GDM1 (cell line): ENCODE measurements around the gene PVALEF.
A peak's percentile ranks its signal among the peaks of the same experiment; 100 is the strongest.

Experiments
- DNase-seq: peaks from one replicate; lab custom pipeline; 2025; lab: John Stamatoyannopoulos, UW

The PVALEF gene

DNA sequence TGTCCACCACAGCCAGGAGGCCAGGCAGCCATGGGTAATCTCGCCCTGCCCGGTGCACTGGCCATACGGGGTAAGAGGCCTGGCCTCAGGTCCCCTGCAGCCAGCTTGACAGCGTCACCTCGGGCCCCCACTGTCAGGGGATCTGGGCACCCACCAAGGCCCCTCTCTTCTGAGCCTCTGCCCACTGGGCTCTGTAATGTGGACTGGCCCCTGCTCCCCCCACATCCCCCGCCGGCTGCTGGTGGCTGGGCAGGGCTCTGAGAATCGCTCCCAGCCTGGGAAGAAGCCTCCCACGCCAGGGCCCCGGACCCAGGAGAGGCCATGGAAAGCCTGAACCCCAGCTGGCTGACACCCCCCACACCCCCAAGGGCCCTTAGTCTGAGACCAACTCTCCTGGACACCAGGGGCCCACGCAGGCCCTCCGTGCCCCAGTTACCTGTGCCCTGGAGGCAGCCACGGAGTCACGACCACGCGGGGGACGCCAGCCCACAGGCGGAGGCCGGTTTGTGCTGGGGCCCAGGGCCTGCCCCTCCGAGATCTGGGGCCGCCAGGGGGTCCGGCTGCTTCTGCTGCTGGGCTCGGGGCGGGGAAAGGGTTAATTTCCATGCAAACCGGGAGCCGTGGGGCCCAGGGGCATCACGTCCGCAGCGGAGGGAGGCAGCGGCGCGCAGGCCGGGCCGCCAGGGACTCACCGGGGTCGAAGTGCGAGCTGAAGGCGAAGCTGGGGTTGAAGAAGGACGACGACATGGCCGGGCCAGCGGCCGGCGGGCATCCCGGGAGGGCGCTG is at the start of gene PVALEF:
Gene PVALEF (plus strand): TSS at position 262 of the 787 bp plus-strand sequence. CDS start 15,720 bp downstream, outside the sequence.
- DNase-seq: no peak

DNA sequence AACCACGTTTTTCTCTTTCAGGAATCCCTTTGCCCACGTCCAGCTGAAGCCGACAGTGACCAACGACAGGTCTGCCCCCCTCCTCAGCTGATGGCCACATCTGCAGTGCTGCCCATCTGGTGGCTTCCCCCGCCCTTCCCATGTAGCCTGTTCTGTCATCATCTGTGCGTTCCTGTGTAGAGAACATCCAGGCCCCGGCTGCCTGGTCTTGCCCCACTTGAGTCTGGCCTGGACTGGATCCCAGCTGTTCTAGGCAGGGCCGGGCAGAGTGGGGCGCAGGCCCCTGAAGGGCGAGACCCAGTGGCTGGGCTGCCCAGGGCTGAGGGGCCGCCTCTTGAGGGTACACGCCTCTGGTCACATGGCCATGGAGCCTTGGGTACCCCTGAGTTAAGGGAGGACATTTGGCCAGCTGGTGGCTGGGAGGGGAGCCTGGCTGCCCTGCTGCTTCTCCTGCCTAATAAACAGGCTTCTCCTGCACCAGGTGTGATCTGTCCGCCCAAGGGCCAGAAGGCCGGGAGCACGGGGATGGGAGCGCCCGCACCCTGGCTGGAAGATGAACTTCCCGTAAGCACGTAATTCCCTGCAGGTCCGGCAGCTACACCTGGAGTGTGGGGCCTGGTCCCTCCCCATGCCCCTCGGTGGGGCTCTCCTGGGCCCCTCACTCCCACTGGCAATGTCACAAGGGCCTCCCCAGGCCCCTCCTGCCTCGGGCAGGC is 49.4 kb upstream of the PVALEF start:
- no peak for DNase-seq

DNA sequence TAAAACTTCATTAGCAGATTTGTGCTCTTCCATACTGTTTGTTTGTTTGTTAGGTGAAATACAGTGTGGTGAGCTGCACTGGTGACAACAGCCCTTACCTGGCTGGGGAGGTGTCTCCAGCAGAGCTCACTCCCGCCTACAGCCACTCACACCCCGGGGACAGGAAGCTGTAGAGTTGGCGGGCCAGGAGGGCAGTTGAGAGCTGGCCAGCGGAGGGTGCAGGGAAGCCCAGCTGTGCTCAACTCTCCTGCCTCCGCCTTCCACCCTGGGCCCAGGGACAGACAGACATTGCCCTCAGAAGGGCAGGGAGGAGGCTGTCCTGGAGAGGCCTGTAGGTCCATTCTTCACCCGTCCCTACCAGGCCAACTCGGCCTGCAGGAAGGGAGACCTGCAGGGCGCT is 48.6 kb upstream of the PVALEF start:
- no peak for DNase-seq

DNA sequence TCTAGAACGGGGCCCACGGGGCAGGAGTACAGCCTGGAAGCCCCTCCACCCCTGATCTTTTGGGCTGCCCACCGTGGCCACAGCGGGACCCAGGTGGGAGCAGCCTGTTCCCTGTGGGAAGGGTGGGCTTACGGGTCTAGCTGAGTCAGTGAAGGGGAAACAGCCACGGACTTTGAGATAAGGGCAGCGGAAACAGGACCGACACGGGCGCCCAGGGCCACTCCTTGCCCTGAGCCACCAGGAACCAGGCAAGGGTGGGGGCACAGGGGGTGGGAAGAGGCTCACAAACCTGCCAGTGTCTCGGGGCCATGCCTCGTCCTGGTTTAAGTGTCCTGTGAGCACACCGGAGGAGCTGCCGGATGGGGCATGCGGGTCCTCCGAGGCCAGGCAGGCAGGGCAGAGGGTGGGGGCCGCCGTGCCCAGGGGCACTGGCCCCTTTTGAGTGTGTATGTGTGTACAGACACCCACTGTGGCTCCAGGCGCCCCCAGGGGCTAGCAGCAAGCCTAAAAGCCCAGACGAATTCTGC is 47.6 kb upstream of the PVALEF start:
- no peak for DNase-seq

DNA sequence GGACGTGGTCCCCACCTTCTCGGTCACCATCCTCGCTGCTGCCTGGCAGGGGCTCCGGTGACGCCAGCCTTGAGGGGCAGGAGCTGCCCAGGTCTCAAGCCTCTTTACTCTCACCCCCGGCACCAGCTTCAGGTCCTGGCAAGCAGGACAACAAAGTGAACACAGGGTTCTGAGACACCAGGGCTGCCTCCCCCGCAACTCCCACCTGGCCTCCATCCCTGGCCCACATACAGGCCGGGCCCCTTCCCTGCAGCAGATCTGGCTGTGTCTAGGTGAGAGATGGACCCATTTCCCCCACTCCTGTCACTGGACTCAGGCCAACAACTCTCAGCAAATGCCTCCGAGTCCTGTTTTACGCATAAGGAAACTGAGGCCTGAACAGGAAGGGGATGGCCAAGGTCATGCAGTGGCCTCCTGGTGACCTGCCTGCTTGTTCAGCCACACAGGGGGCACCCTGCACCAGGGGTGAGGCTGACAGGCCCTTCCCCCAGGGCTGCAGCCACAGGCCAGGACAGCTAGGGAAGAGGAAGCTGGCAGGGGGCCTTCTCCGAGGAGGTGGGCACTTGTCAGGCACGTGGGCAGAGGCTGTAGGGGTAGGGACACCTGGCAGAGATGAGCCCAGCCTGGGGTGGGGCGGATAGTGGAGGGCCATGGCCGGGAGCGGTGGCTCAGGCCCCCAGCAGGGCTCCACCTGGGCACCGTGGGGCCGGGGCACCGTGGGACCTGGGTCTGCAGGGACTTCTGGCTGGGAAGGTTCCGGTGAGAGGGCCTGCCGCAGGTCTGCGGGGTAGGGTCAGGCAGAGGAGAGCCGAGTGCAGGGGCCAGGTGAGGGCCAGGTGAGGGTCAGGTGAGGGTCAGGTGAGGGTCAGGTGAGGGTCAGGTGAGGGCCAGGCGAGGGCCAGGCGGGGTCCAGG is 46.7 kb upstream of the PVALEF start:
- no peak for DNase-seq

DNA sequence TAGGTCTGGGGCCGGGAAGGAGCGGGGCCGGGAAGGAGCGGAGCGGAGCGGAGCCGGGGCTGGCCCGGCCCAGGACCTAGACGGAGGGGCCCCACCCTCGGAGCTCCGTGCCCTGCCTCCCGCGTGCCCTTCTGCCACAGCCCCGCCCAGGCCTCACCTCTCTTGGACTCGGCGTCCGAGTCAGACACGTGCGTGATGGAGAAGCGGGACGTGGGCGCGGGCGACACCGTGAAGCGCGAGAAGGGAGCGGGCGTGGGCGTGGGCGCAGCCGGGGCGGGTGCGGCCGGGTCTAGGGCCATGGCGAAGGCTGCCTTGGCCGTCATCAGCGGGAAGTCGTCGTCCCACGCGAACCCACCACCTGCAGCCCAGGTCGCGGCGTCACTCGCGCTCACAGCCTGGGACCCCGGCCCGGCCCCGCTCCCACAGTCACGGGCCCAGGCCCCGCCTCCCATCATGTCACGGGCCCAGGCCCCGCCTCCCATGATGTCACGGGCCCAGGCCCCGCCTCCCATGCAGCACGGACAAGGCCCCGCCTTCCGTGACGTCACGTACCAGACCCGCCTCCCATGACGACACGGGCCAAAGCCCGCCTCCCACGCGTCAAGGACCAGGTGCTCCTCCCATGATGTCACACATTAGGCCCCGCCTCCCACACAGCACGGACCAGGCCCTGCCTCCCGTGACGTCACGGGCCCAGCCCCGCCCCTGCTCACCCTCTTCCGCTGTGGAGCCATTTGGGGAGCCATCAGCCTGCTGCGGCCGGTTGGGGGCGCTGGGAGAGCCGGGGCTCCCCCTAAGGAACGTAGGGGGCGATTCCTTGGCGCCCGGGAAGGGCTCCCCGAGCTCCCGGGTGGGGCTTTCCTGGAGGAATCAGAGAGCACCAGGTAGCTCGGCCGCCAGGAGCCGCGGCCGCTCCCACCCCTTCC is 45.8 kb upstream of the PVALEF start:
- DNase-seq: peak; percentile 6

DNA sequence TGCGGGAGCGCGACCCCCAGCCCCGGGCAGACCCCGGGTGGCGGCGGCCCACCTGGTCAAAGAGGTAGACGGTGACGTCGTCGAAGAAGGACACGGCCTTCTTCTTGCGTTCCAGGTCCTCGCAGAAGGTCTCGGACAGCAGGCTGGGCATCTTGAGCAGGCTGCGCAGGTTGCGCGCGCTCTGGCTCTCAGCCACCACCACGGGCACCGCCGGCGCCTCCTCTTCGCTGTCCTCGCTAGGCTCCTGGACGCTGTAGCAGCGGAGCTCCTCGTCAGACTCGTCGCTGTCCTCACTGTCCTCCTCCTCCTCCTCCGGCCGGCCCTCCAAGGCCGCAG is 45.2 kb upstream of the PVALEF start:
- no peak for DNase-seq

DNA sequence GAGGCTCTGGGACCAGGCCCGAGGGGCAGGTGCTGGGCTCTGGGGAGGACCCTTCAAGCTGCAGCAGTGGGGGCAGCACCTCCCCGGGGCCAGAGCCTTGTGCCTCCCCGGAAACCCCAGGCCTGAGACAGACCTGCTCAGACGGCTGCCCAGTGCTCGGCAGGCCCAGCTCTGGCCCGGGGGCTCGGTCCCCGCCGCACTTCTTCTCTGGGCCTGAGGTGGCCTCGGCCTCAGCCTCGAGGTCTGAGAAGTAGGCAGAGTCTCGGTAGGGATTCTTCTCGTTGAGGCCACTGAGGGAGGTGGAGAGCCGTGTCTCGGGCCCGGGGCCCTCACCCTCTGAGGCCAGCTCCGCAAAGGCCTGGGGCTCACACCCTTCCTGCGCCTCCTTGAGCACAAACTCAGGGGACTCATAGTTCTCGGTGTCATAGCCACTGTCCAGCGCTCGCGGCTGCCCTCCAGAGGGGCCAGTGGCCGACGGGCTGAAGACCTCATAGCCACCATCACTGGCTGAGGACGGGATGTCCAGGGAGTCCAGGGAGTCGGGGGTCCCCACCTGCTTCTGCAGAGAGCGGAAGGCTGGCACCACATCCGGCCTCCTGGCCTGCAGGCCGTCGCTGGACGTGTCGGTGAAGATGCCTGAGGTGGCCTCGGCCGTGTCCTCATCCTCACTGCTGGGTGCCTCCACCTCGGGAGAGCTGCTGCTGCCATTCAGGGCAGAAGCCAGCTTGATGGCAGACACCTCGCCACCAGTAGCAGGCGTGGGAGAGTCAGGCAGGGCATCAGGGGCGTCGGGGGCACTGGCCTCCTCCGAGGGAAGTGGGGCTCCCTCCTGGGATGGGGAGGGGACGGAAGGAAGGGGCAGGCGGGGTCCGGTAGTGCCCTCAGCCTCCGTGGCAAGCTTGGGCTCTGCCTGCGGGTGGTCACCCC is 44.3 kb upstream of the PVALEF start:
- DNase-seq: no peak

DNA sequence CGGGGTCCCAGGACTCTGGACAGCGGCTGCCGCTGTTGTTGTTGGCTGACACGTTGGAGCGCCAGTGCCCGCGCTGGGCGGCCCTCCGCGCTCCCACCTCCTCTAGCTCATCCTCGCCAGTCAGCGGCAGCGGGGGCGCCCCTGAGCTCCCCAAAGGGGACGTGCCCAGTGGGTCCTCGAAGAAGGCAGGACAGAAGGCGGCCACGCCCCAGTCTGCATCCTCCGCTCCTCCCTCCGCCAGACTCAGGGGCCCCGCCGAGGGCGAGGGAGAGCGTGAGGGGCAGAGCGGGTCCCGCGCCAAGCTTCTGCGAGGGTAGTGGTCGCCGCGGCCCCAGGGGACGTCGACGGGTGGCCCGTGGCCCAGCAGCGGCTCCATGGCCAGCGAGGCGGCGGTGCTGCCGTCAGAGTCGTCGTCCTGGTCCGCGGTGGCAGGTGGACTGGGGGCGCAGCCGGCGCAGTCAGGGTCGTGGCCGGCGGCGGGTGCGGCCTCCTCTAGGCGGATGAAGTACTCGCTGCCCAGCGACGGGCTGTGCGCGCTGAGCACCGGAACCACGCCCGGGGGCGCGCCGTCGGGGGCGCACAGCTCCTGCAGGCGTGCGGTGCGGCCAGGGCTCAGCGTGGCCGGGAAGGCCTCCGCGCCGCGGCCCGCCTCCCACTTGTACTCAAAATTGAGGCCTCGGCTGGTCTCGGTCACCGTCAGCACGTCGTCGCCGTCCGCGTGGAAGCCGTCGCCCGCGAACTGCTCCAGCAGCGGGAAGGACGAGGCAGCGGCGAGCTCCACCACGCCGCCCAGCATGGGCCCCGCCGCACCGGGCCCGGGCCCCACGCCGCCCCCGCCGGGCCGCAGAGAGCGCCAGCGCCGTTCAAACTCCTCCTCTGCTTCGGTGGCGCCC is 43.2 kb upstream of the PVALEF start:
- no peak for DNase-seq

DNA sequence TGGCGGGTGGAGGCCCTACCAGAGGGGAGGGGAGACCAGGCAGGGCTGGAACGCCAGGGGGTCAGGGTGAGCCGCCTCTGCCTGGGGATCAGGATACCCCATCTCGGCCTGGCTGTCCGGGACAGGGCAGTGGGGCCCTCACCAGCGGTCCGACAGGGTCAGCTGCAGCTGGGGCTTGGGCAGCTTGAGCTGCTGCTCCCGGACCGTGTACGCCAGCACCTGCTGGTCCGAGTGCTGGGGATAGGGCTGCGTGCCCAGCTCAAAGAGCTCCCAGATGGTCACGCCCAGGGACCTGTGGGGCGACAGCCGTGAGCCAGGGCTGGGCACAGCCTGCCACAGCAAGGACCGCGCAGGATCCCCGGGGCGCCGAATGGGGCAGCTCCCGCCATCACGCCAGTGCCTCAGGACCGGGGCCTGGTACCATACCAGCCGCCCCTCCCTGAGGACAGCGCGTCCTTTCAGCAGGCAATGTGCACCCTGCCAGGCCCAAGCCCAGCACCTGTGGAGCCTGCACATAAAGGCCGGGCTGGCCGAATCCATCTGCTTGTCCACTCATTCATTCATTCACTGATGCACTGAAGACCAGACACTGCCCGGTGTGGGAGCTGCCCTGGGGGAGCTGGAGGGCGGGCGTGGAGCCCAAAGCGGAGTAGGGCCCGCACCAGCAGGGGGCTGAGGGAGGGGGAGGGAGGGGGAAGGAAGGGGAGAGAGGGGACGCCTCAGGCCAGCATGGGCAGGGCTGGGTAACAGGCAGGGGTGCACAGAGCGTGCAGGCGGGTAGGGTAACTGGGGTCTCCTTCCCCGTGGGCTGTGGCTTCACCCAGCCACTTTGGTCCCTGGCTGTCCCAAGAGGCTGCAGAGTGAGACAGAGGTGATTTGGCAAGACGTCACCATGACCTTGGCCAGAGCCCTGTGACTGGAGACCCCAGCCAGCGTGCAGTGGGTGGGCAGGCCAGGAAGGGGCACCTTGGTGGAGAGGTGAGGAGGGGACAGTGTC is 42.0 kb upstream of the PVALEF start:
- no peak for DNase-seq

DNA sequence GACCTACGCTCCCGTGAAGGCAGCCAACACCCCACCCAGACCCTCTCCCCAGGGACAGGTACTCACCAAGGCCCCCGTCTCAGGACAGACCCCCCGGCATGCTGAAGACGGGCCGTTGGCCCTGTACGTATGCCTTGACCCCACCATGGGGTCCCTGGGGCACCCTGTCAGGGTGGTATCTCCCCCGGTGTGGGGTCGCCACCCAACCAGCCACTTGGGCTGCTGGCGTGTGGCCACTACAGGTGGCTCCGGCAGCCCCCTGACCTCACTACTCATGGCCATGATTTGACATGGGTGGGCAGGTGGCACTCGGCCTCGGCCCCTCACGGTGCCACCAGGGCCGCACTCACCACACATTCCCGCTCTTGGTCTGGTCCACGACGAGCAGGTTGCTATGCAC is 40.9 kb upstream of the PVALEF start:
- no peak for DNase-seq

DNA sequence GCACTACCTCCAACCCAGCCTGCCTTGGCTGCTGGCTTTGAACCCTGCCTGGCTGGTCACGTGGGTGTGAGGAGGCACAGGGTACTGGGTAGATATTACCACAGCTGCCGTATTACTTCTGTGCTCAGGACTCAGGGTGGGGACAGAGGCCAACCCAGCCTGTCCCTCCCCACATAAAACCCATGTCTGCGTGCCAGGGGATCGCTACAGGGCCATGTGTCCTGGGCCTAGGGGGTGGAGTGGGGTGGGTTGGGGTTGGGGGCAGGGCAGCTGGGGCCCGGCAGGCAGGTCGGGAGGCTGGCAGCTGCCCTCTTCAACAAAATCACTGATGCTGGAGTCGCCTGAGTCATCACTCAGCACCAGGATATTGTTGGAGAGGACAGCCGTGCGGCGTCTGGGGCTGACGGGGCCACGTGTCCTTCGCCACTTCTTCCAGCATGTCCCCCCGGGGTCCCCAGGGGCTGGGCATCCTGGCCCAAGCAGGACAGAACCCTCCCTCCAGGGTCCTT is 39.7 kb upstream of the PVALEF start:
- no peak for DNase-seq

DNA sequence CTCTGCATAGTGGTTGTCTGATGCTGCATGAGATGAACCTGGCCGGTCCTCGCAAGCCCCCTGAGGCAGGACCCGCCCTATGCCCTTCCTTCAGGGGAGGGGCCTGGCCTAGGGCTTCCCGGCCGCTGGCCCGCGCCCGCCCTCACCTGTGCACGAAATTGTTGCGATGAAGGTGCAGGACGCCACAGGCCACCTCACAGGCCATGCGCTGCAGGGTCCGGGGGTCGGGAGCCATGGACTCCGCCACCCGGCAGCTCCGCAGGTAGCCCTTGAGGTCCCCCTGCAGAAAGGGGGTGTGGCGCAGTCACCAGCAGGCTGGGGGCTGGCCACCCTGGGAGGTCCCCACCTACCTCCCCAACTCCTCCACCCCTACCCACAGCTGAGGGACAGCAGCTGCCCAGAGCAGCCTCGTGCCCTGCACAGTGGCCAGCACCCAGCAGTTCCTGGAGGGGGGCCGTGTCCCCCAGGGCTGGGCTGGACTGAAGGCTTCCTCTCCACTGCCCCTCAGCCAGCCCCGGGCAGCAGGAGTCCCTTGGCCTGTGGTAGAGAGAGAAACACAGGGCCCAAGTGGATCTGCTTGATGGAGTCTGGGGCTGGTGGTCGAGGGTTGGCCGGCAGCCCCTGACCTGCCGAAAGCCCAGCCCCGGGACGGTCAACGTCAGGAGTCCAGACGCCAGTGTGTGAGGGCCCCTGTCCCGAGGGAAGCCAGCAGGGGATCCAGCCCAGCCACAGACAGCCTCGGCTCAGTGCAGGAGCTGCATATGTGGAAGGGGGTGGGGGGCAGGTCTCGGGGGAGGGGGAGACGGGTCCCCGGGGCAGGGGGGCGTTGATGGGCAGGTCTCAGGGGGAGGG is 38.8 kb upstream of the PVALEF start:
- DNase-seq: no peak

DNA sequence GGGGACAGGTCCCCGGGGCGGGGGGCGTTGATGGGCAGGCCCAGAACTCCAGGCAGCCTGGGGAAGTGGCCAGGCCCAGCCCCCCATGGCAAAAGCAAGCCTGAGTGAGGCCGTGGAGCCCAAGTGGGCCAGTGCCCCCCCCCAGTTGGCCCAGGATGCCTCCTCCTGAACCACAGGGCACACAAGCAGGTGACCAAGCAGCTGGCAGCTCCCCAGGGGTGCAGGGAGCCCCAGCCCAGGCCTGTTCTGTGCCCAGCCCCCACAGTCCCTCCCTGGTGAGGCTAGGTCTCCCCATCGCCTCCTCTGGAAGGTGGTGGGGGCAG is 38.2 kb upstream of the PVALEF start:
- no peak for DNase-seq

DNA sequence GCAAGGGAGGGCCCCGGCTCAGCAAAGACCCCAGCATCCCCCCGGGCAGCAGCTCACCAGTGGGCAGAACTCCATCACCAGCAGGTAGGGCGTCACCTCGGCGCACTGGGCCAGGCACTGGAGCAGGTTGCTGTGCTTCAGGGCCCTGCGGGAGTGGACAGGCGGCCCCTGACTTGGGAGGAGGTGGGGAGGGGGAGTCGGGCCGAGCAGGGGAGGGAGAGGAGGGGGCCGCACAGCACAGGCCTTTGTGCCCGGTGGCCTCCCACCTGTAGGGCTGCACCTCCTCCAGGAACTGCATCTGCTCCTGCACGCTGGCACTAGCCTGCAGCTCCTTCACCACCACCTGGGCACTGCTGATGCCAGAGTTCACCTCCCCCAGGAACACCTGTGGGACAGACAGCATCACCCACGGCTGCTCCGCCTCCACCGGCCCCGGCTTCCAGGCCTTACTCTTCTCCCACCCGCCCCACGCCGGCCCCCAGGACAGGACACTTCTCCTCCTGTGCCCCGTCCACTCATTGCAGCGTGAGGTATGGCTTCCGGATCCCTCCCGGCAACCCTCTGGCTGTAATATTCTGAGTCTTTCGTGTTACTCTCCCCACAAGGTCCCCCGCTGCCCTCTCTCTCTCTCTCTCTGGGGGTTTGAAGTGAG is 37.7 kb upstream of the PVALEF start:
- DNase-seq: no peak

DNA sequence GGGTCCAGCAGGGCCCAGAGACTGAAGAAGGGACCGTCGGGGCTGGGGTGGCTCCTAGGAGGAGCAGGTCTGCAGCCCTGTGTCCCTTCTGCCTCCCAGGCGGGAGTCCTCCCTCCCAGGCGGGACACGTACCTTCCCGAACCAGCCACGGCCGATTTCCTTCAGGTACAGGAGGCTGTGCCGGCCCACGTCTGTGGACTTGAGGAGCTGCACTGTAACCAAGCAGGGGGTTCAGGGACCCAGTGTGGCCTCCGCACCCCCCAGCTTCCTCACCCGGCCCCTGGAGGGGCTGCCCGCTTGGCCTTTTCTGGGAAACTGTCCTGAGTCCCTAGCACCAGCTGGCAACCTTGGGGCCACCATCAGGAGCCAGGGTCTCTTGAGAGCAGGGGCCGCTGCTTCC is 37.0 kb upstream of the PVALEF start:
- no peak for DNase-seq
